GM18873 (cell line): Measurements from ENCODE around the gene LORICRIN.
"Not testable (repeated sequence)": the region's sequence is repeated elsewhere in the genome, so short reads cannot be mapped to it uniquely, and the experiment has no call there.

Experiments
- ATAC-seq: cut with Tn5 transposase; IDR thresholded peaks from one replicate; pipeline ENCODE4 v1.9.1; 2021; ENCODE audit warnings: mild to moderate bottlenecking, moderate library complexity, moderate number of reproducible peaks; ENCODE audit not compliant: unreplicated experiment, low FRiP score

LORICRIN gene

DNA sequence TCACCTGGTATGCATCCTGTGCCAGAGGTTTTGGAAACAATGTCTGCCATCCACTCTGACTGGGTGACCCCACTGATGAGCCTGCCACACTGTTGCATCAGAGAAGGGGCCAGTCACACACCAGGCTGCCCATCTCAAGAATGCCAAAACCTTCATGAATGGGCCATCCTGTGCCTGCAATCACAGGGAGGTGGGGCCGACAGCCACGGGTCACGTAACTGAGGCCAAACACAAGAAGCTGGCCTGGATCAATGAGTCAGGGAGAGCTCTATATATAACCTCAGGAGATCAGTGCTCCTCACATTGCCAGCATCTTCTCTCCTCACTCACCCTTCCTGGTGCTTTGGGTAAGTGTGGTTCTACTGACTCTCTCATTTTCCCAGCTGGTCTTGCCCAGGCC, at the start of gene LORICRIN:
LORICRIN (plus strand) TSS at position 301 of the 400 bp plus-strand sequence. CDS start 1,263 bp downstream, outside the sequence.
- ATAC-seq, result no peak

- no peak for ATAC-seq
Measured at GRCh38 chr1:153210206-153210605, 49.3 kb upstream of the LORICRIN start.

DNA sequence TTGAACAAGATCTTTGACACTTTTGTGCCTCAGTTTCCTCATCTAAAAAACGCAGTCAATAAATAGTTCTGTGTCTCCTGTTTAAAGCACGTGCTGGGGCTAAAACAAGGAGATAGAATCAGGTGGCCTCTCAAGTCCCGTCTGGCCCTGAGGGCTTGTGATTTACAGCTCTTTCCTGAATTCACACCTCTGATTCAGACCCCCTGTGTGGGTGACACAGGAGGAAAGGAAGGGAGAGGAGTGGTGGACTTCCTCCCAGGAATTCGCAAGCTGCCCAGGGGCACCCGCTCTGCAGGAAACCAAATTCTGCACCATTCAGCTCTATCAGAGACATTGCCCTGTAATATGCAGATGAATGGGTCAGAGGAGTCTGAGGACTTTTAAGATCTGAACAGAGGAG, 47.3 kb upstream of the LORICRIN start:
- ATAC-seq, result no peak

DNA sequence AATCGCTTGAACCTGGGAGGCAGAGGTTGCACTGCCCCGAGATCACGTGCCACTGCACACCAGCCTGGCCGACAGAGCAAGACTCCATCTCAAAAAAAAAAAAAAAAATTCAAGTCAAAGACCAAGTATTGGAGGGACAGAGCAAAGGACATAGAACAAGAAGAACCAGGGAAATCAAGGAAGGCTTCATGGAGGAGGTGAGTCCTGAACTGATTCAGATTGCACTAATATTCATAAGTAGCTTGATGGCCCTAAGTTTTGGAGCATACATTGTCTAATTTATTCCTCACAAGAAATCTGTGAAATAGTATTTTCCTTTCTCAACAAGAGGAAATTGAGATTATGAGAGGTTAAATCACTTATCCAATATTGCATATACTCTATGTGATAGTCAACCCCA, 46.0 kb upstream of the LORICRIN start:
- no peak for ATAC-seq

DNA sequence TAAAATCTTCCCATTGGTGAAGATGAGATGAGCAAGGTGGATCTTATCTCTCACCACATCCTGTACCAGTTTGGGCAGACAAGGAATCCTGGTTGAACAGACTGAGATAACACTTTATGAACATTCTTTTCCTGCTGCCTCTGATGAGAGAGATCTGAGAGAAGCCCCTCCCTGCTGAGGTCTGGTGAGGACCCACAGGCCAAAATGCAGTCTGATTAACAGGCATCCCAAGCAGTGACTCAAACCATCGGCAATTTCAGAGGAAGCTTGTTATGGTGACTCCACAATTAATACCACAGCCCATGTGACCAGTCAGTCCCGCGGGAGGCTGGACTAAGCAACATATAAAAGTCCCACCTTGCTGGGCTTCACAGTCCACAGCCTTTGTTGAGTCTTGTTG, 42.3 kb upstream of the LORICRIN start, which contains the start of gene PRR9:
PRR9 (plus strand) TSS at position 373 of the 400 bp plus-strand sequence. CDS start 561 bp downstream, outside the sequence.
- ATAC-seq, result no peak

- no peak for ATAC-seq
Measured at GRCh38 chr1:153217744-153218416, 41.6 kb upstream of the LORICRIN start.

GRCh38 chr1:153220606-153221303, 38.7 kb upstream of the LORICRIN start:
- ATAC-seq, result no peak

DNA sequence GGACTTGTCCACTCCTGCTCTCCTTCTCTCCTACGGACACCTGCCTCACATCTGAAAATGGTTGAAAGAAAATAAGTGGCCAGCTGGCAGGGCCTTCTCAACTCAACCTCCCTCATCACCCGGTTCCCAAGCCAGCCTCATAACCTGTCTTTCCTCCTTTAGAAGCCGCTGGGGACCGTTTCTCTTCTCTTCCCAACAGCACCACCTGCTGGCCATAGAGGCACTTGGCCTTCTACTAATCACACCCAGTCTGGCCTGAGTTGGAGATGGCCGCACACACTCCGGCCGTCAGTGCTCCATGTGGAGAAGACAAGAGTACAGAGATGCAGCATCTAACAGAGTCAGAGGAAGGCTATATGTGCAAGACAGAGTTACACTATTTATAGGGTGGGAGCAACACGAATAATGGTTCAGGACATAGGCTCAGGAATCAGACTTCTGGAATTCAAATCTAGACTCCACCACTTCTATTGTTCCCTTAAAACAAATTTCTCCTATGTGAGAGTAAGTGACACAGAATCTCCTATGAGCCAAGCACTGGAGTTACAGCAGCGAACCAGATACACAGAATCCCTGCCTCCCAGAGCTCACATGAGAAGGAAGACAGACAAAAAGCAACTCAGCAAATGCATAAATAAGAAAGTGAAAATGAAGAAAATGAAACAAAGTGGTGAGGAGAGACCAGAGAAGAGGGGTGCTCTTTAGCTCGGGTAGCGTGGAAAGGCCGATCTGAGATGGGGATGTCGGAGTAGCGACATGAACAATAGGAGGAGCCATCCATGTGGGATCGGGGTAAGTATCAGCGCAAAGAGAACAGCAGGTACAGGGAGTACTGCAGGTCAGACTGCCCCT, 36.2 kb upstream of the LORICRIN start:
- not testable (repeated sequence) for ATAC-seq

GRCh38 chr1:153227810-153228209, 31.7 kb upstream of the LORICRIN start:
- no peak for ATAC-seq

- no peak for ATAC-seq
Measured at GRCh38 chr1:153228491-153228890, 31.0 kb upstream of the LORICRIN start.

GRCh38 chr1:153229076-153229829, 30.2 kb upstream of the LORICRIN start:
- ATAC-seq, result not testable (repeated sequence)

- ATAC-seq, result no peak
Measured at GRCh38 chr1:153231363-153231762, 28.1 kb upstream of the LORICRIN start.

GRCh38 chr1:153231785-153232184, 27.7 kb upstream of the LORICRIN start:
- no peak for ATAC-seq

GRCh38 chr1:153232553-153232952, 26.9 kb upstream of the LORICRIN start:
- no peak for ATAC-seq

GRCh38 chr1:153233448-153233847, 26.0 kb upstream of the LORICRIN start:
- ATAC-seq, result no peak

GRCh38 chr1:153238527-153238926, 21.0 kb upstream of the LORICRIN start:
- no peak for ATAC-seq

DNA sequence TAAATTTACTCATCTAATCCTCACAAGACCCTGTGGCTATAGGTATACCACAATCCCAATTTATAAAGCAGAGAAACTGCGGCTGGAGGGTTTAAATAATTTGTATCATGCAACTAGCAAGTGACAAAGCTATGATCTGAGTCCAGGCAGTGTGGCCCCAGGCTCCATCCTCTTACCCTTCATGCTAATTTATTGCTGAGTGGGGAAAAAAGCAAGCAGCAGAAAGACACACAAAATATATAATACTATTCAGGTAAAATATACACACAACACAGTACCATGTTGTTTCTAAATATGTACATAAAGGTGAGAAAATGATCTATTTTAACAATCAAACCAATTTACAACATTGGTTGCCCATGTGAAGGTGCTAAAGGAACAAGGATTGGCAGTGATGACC, 17.3 kb upstream of the LORICRIN start:
- no peak for ATAC-seq

DNA sequence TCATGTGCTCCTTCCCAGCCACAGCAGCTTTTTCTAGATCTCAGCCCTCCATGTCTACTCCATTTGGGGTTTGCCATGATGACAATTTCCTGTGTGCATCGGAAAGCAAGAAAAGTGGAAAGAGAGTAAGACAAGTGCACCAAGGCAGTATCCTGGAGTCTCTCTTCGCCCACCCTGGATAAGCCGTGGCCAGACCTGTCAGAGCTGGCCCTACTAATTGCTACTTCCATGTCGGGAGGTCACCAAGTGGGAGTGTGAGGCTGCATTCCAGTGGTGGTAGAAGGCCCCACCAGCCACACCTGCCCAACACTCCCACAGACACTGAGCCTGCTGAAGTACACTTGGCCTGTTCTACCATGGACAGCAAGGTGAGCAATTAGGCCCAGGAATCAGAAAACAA, 14.0 kb upstream of the LORICRIN start:
- no peak for ATAC-seq

DNA sequence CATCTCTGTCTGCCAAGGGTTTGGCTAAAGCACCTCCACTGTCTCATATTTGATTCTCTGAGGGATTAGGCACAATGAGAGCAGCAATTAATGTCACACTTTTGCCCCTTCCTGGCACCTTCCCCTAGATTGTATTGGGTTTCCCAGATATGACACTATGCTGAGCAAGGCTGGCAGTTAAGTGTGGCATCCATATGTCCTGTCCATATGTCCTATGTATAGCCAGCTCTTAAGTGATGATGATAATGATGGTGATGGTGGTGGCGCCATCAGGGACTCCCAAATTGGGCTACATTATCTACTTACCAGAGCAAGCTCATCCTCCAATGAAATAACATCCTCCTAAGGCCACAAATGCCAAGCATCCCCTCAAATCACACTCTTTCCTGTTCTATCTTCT, 13.5 kb upstream of the LORICRIN start:
- ATAC-seq, result no peak

- ATAC-seq, result no peak
Measured at GRCh38 chr1:153246825-153247224, 12.7 kb upstream of the LORICRIN start.
